ENCODE data around the gene LCE5A.

LCE5A gene

GRCh38 chr1:152510503-152510902 is at the start of gene LCE5A:
LCE5A (plus strand) TSS chr1:152510803; CDS start chr1:152511535, 732 bp downstream.
- DNase-seq: no peak

- peak; percentile 53 for DNase-seq
Measured at GRCh38 chr1:152461544-152461943, 49.1 kb upstream of the LCE5A start.

- DNase-seq: no peak
Measured at GRCh38 chr1:152462636-152463035, 48.0 kb upstream of the LCE5A start.

GRCh38 chr1:152466217-152466616 is 44.4 kb upstream of the LCE5A start:
- DNase-seq: no peak

- no peak for DNase-seq
Measured at GRCh38 chr1:152473887-152474537, 36.6 kb upstream of the LCE5A start.

- DNase-seq: peak; percentile 31
Measured at GRCh38 chr1:152479792-152480595, 30.6 kb upstream of the LCE5A start.

GRCh38 chr1:152481869-152482664 is 28.5 kb upstream of the LCE5A start:
- no peak for DNase-seq

GRCh38 chr1:152486400-152487006 is 24.1 kb upstream of the LCE5A start:
- DNase-seq: no peak

- no peak for DNase-seq
Measured at GRCh38 chr1:152487871-152488270, 22.7 kb upstream of the LCE5A start.

GRCh38 chr1:152491537-152491936 is 19.1 kb upstream of the LCE5A start:
- DNase-seq: peak; percentile 13

GRCh38 chr1:152495066-152495675 is 15.4 kb upstream of the LCE5A start:
- no peak for DNase-seq

GRCh38 chr1:152497273-152497672 is 13.3 kb upstream of the LCE5A start:
- peak; percentile 17 for DNase-seq

- DNase-seq: peak; percentile 71
Measured at GRCh38 chr1:152501704-152502103, 8.9 kb upstream of the LCE5A start.

- DNase-seq: peak; percentile 90
Measured at GRCh38 chr1:152502496-152503180, 8.0 kb upstream of the LCE5A start.

- no peak for DNase-seq
Measured at GRCh38 chr1:152505083-152505482, 5.5 kb upstream of the LCE5A start.

GRCh38 chr1:152506899-152507498 is 3.6 kb upstream of the LCE5A start:
- no peak for DNase-seq

- DNase-seq: no peak
Measured at GRCh38 chr1:152511596-152511995, 993 bp downstream of the LCE5A start.

GRCh38 chr1:152513081-152513480 is 2.5 kb downstream of the LCE5A start:
- DNase-seq: no peak

GRCh38 chr1:152514715-152515433 is 4.3 kb downstream of the LCE5A start:
- no peak for DNase-seq

GRCh38 chr1:152515434-152515783 is 4.8 kb downstream of the LCE5A start:
- no peak for DNase-seq

GRCh38 chr1:152516082-152516481 is 5.5 kb downstream of the LCE5A start:
- no peak for DNase-seq

All from NCI-H226 (cell line).